KMS-11 (cell line): ENCODE results near the gene CYSTM1.

ENCODE experiments used
- H2AFZ ChIP-seq: fragments of 200-600 bp; sonication (generic); 2 replicates; pipeline ENCODE4 v1.6.1; 2016; ENCODE audit warnings: antibody characterized with exemption, mixed run types, low read depth
- H3K27ac ChIP-seq: fragments of 200-600 bp; sonication (generic); 2 replicates; pipeline ENCODE4 v1.6.1; 2016; ENCODE audit warnings: mild to moderate bottlenecking, mixed run types
- H3K27me3 ChIP-seq: fragments of 200-600 bp; sonication (generic); 2 replicates; pipeline ENCODE4 v1.6.1; 2017; ENCODE audit warnings: mild to moderate bottlenecking, low read depth, mixed run types, moderate library complexity; ENCODE audit not compliant: insufficient read depth
- H3K36me3 ChIP-seq: fragments of 200-600 bp; sonication (generic); 2 replicates; pipeline ENCODE4 v1.6.1; 2017; ENCODE audit warnings: mild to moderate bottlenecking, mixed run types; ENCODE audit not compliant: insufficient read depth
- H3K4me1 ChIP-seq: fragments of 200-600 bp; sonication (generic); 2 replicates; pipeline ENCODE4 v1.6.1; 2016; ENCODE audit warnings: mild to moderate bottlenecking, low read depth, mixed run types; ENCODE audit not compliant: poor library complexity, severe bottlenecking
- H3K4me2 ChIP-seq: fragments of 200-600 bp; sonication (generic); 2 replicates; pipeline ENCODE4 v1.7.0; 2016; ENCODE audit warnings: mild to moderate bottlenecking, mixed run types
- H3K4me3 ChIP-seq: fragments of 200-600 bp; sonication (generic); IDR thresholded peaks from 2 replicates; pipeline ENCODE4 v1.6.1; 2017; ENCODE audit warnings: low read depth, low read length, mixed read lengths; ENCODE audit not compliant: insufficient read depth
- H3K79me2 ChIP-seq: fragments of 200-600 bp; sonication (generic); 2 replicates; pipeline ENCODE4 v1.6.1; 2016; ENCODE audit warnings: low read depth, mixed run types; ENCODE audit not compliant: insufficient read depth
- H3K9ac ChIP-seq: fragments of 200-600 bp; sonication (generic); 2 replicates; pipeline ENCODE4 v1.6.1; 2016; ENCODE audit warnings: mild to moderate bottlenecking, mixed run types
- H4K20me1 ChIP-seq: fragments of 200-600 bp; sonication (generic); 2 replicates; pipeline ENCODE4 v1.6.1; 2016; ENCODE audit warnings: mild to moderate bottlenecking, mixed run types; ENCODE audit not compliant: insufficient read depth
- TF ChIP-seq, protein P1 (sequence below): fragments of 200-600 bp; sonication (generic); conservative IDR thresholded peaks from 2 replicates; pipeline ENCODE4 v1.6.1; 2017; ENCODE audit warnings: low read depth, mild to moderate bottlenecking, antibody characterized with exemption, low read length, moderate library complexity, mixed read lengths

The CYSTM1 gene

DNA sequence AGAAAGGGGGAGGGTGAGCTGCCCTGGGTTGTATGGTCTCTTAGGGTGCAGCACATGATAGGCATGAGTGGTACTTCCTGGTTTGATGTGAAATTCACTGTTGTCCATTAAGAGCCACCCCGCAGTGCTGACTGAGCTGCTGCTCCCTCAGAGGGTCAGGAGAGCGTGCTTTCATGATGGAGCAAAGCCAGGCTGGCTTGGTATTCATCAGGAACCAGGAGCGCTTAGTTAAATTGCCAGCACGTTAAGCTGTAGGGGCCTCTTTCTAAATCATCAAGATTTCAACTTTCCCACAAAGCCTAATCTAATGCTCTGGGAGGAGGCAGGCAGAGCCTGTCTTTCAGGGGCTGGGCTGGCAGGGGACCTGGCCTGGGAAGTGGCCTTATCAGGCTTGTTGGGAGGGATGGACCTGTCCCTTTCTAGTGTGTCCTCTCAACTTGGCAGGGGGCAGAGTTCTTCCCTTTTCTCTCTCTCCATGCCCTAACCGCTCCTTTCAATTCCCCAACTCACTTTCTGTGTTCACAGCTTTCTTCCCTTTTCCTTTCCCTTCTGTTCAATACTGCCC, 7.9 kb downstream of the CYSTM1 start:
- Histone ChIP-seq H3K9ac (no peak overlapping the region), H3K4me3 (no peak overlapping the region), H3K36me3 (no peaks in the 10 kb centered on the region), H3K27ac (no peak overlapping the region), H3K4me2 (no peak overlapping the region; the same call in 1 of the 2 replicates), H3K4me1 (peaks cover 30% of the 10 kb centered on the region), H3K79me2 (no peaks in the 10 kb centered on the region), H3K27me3 (no peaks in the 10 kb centered on the region), H2AFZ (no peak overlapping the region), H4K20me1 (no peaks in the 10 kb centered on the region)
- TF ChIP-seq, protein P1, sequence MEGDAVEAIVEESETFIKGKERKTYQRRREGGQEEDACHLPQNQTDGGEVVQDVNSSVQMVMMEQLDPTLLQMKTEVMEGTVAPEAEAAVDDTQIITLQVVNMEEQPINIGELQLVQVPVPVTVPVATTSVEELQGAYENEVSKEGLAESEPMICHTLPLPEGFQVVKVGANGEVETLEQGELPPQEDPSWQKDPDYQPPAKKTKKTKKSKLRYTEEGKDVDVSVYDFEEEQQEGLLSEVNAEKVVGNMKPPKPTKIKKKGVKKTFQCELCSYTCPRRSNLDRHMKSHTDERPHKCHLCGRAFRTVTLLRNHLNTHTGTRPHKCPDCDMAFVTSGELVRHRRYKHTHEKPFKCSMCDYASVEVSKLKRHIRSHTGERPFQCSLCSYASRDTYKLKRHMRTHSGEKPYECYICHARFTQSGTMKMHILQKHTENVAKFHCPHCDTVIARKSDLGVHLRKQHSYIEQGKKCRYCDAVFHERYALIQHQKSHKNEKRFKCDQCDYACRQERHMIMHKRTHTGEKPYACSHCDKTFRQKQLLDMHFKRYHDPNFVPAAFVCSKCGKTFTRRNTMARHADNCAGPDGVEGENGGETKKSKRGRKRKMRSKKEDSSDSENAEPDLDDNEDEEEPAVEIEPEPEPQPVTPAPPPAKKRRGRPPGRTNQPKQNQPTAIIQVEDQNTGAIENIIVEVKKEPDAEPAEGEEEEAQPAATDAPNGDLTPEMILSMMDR = no peak

DNA sequence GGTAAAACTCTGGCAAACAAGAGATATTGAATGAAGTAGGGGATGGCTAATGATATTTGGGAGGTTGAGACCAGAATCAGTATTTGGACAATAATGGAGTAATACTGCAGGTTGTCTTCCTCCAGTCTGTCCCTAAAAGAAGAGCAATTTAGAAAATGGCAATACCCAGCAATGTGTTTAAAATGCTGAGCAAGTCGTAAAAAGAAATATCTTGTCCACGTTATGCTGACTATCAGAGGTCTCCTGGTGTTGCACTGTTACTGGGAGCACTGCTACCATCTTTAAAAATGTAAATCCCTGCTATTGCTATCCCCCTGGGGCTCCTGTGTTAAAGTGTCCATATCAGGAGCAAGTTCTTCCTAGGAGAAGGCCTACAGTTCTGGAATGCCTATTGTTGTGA, 10.4 kb downstream of the CYSTM1 start:
- no peak overlapping the region for H3K4me2 ChIP-seq
- peaks cover 37% of the 10 kb centered on the region for H3K4me1 ChIP-seq
- H3K27me3 ChIP-seq = no peaks in the 10 kb centered on the region
- H3K9ac ChIP-seq = no peak overlapping the region
- no peaks in the 10 kb centered on the region for H4K20me1 ChIP-seq
- H3K79me2 ChIP-seq = no peaks in the 10 kb centered on the region
- TF ChIP-seq, protein P1 = no peak
- H3K36me3 ChIP-seq = no peaks in the 10 kb centered on the region
- H3K27ac ChIP-seq = no peak overlapping the region
- H2AFZ ChIP-seq = no peak overlapping the region
- no peak overlapping the region for H3K4me3 ChIP-seq

DNA sequence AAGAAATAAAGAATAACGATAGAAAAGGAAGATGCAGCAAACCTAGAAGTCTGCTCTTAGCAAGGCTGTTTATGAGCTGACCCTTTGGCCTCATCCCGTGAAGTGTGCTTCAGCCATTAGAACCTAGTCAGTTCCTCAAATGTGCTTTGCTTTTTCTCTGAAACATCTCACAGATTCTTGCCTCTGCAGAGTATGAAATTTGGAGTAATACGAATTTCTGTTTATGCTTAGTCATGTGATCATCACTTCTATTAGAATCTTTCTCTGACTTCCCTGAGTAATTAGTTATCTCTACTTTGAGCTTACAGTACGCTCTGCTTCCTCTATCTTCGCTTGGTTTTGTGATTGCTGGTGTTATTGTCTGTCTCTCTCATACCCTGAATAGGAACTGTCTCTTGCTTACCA, 11.3 kb downstream of the CYSTM1 start:
- Histone ChIP-seq H3K4me2 (no peak overlapping the region), H3K36me3 (no peaks in the 10 kb centered on the region), H3K9ac (no peak overlapping the region), H3K27me3 (no peaks in the 10 kb centered on the region), H2AFZ (no peak overlapping the region), H4K20me1 (no peaks in the 10 kb centered on the region), H3K4me1 (peaks cover 32% of the 10 kb centered on the region), H3K27ac (no peak overlapping the region), H3K4me3 (no peak overlapping the region), H3K79me2 (no peaks in the 10 kb centered on the region)
- TF ChIP-seq, protein P1 = no peak

DNA sequence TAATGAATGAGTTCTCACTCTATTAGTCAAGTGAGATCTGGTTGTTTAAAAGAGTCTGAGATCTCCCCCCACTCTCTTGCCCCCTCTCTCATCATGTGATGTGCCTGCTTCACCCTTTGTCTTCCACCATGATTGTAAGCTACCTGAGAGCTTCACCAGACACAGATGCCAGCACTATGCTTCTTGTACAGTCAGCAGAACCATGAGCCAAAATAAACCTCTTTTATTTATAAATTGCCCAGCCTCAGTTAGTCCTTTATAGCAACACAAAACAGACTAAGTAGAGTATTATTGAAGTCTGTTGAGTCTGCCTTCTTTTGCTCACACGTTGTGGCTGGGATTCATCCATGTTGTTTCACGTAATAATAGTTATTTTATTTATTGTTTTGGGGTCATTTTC, 14.3 kb downstream of the CYSTM1 start:
- H4K20me1 ChIP-seq = no peaks in the 10 kb centered on the region
- H2AFZ ChIP-seq = no peak overlapping the region
- H3K4me1 ChIP-seq = peaks cover 15% of the 10 kb centered on the region
- H3K9ac ChIP-seq = no peak overlapping the region
- no peaks in the 10 kb centered on the region for H3K36me3 ChIP-seq
- TF ChIP-seq, protein P1 = no peak
- no peak overlapping the region for H3K4me3 ChIP-seq
- H3K27ac ChIP-seq = no peak overlapping the region
- no peaks in the 10 kb centered on the region for H3K27me3 ChIP-seq
- H3K4me2 ChIP-seq = no peak overlapping the region
- H3K79me2 ChIP-seq = no peaks in the 10 kb centered on the region
